Endothelial cell of umbilical vein (primary cell): ENCODE measurements around the gene PNMA6F. TPM values are rescaled to one million over a fixed set of nuclear protein-coding genes. Genes with fewer than 3 reads are reported as not detected.

Experiments
- BruUV-seq: library from RNA; stranded (reverse); fragments of 400-500 nt; replicated peaks from 2 replicates; lab custom pipeline; 2021; lab: Mats Ljungman, UMichigan
- CTCF ChIA-PET: fragments of 300-600, 350-600 bp; sonication (Branson Sonifier 250); formaldehyde crosslinking; loops from one replicate; lab custom pipeline; 2021; ENCODE audit warnings: antibody characterized with exemption, inconsistent platforms; lab: Charles Lee
- POLR2A ChIA-PET: fragments of 300-600, 350-600 bp; sonication (Branson Sonifier 250); formaldehyde crosslinking; loops from one replicate; lab custom pipeline; 2021; ENCODE audit warnings: antibody characterized with exemption, inconsistent platforms; lab: Charles Lee
- DNase-seq: peaks from one replicate; pipeline ENCODE4 v3.0.0-alpha.2; 2011; ENCODE audit warnings: low read depth, low spot score
- FAIRE-seq: peaks from 2 replicates; lab custom pipeline; 2011; peaks lifted over from hg19 to GRCh38; lab: Jason Lieb, UNC
- H2AFZ ChIP-seq: 2 replicates; pipeline ENCODE4 v1.6.0; 2012; ENCODE audit warnings: low read depth, low read length, control low read depth, inconsistent platforms
- H3K27ac ChIP-seq: 2 replicates; pipeline ENCODE4 v1.5.1; 2011; ENCODE audit warnings: low read depth, mild to moderate bottlenecking, control low read depth, low read length, moderate library complexity; ENCODE audit not compliant: insufficient read depth
- H3K27me3 ChIP-seq, 2 experiments: 2 replicates each; pipeline versions ENCODE4 v1.6.0 to v1.6.1; 2011; ENCODE audit warnings: low read length in 2 of 2, mixed read lengths in 1 of 2; ENCODE audit not compliant: control insufficient read depth in 2 of 2, insufficient read depth in 2 of 2
- H3K36me3 ChIP-seq, 2 experiments: 2 replicates in 1 of 2; 3 replicates in 1 of 2; pipeline ENCODE4 v1.5.1; 2011; ENCODE audit warnings: low read length in 2 of 2, mild to moderate bottlenecking in 1 of 2, moderate library complexity in 1 of 2; ENCODE audit not compliant: control insufficient read depth in 2 of 2, insufficient read depth in 2 of 2; ENCODE audit errors: extremely low read depth in 1 of 2
- H3K4me1 ChIP-seq: 3 replicates; pipeline ENCODE4 v1.5.1; 2011; ENCODE audit warnings: mild to moderate bottlenecking, low read length; ENCODE audit not compliant: control insufficient read depth, insufficient read depth; ENCODE audit errors: extremely low read depth
- H3K4me2 ChIP-seq: 2 replicates; pipeline ENCODE4 v1.6.1; 2011; ENCODE audit warnings: low read length, control low read depth, mixed read lengths; ENCODE audit not compliant: insufficient read depth
- H3K4me3 ChIP-seq, 3 experiments: fragments of 200-600 bp in 1 of 3; sonication (generic), shearing (Covaris generic) in 1 of 3; replicated peaks in 1 of 3; 2 replicates each; pipeline ENCODE4 v1.5.1; 2011 to 2016; ENCODE audit warnings: control low read depth in 3 of 3, low read length in 3 of 3, mild to moderate bottlenecking in 2 of 3, inconsistent platforms in 1 of 3, low read depth in 1 of 3, moderate library complexity in 1 of 3; ENCODE audit not compliant: insufficient read depth in 1 of 3
- H3K79me2 ChIP-seq: 2 replicates; pipeline ENCODE4 v1.6.0; 2012; ENCODE audit warnings: low read length, inconsistent platforms; ENCODE audit not compliant: control insufficient read depth, insufficient read depth
- H3K9ac ChIP-seq: replicated peaks from 2 replicates; pipeline ENCODE3; 2011; ENCODE audit warnings: low read length, control low read depth; ENCODE audit not compliant: insufficient read depth; ENCODE audit errors: extremely low read depth
- H3K9me1 ChIP-seq: replicated peaks from 3 replicates; pipeline ENCODE4 v1.6.0; 2011; ENCODE audit warnings: mild to moderate bottlenecking, low read length; ENCODE audit not compliant: control insufficient read depth, insufficient read depth; ENCODE audit errors: extremely low read depth
- H3K9me3 ChIP-seq: replicated peaks from 2 replicates; pipeline ENCODE4 v1.5.1; 2012; ENCODE audit warnings: low read length, inconsistent platforms; ENCODE audit not compliant: control insufficient read depth, insufficient read depth
- H4K20me1 ChIP-seq: replicated peaks from 2 replicates; pipeline ENCODE3; 2011; ENCODE audit warnings: mild to moderate bottlenecking, low read length; ENCODE audit not compliant: control insufficient read depth, insufficient read depth; ENCODE audit errors: extremely low read depth
- CTCF ChIP-seq, 2 donors: IDR thresholded peaks; 1 replicate in 1 of 2; 2 replicates in 1 of 2; pipeline ENCODE4 v1.5.1; 2011; ENCODE audit warnings: low read length in 2 of 2, mild to moderate bottlenecking in 2 of 2, moderate library complexity in 2 of 2, control low read depth in 1 of 2, inconsistent platforms in 1 of 2, low read depth in 1 of 2; ENCODE audit not compliant: insufficient read depth in 1 of 2; ENCODE audit errors: extremely low read depth in 1 of 2
- EZH2 ChIP-seq: IDR thresholded peaks from 2 replicates; pipeline ENCODE4 v1.6.1; 2012; ENCODE audit warnings: borderline replicate concordance, low read depth, mild to moderate bottlenecking, moderate library complexity, low read length, inconsistent platforms; ENCODE audit not compliant: severe bottlenecking
- FOS ChIP-seq: IDR thresholded peaks from 2 replicates; pipeline ENCODE4 v1.6.1; 2011; ENCODE audit warnings: mild to moderate bottlenecking, low read length, moderate library complexity, borderline replicate concordance; ENCODE audit not compliant: insufficient read depth
- GATA2 ChIP-seq: IDR thresholded peaks from 2 replicates; pipeline ENCODE4 v1.7.0; 2011; ENCODE audit warnings: low read depth, mild to moderate bottlenecking, moderate library complexity, mixed read lengths, low read length; ENCODE audit not compliant: insufficient read length, insufficient read depth
- JUN ChIP-seq: IDR thresholded peaks from 2 replicates; pipeline ENCODE4 v1.6.1; 2011; ENCODE audit warnings: borderline replicate concordance, low read depth; ENCODE audit not compliant: insufficient read length, insufficient read depth
- MAX ChIP-seq: IDR thresholded peaks from 2 replicates; pipeline ENCODE4 v1.6.1; 2011; ENCODE audit not compliant: insufficient read depth, insufficient read length
- MYC ChIP-seq: IDR thresholded peaks from one replicate; pipeline ENCODE4 v1.6.1; 2011; ENCODE audit warnings: mild to moderate bottlenecking, low read depth, low read length
- POLR2A ChIP-seq: IDR thresholded peaks from 2 replicates; pipeline ENCODE4 v1.6.1; 2012; ENCODE audit warnings: low read depth, mild to moderate bottlenecking, control low read depth, low read length
- POLR2AphosphoS5 ChIP-seq: IDR thresholded peaks from 2 replicates; pipeline ENCODE4 v1.6.1; 2012; ENCODE audit warnings: low read depth, mild to moderate bottlenecking, control low read depth, low read length, moderate library complexity; ENCODE audit not compliant: insufficient read depth
- dilution Hi-C: fragments of 300-500 bp; cut with MboI; formaldehyde crosslinking; loops from one replicate; pipeline ENCODE4 v1.15.0; 2019; ENCODE audit warnings: low sequenced_read_pairs; ENCODE audit not compliant: extremely low pct_ligation_motif_present
- intact Hi-C: fragments of 100-400 bp; cut with micrococcal nuclease; formaldehyde crosslinking; loops from one replicate; pipeline ENCODE4 v1.10.0; 2022
- polyA plus RNA-seq, 4 experiments: library from polyadenylated mRNA; depleted of rRNA in 3 of 4; stranded (reverse) in 3 of 4; unstranded in 1 of 4; fragments of >200 nt; gene quantifications; 2 replicates each; pipeline versions ENCODE4 v1.2.1 to v1.2.3, GENCODE V29; 2011 to 2012; ENCODE audit warnings: missing spikeins in 1 of 4
- total RNA-seq: library from RNA; stranded (reverse); gene quantifications from 2 replicates; pipeline ENCODE4 v1.2.3, GENCODE V29; 2021

The PNMA6F gene
- total and polyA plus RNA-seq, 2 donors (not counting 3 experiments of a cell fraction or from before 2014, with no cell fraction given) = not detected

- Histone ChIP-seq H3K36me3 (no peaks in the 10 kb centered on the region), H2AFZ (no peak overlapping the region), H3K27ac (no peak overlapping the region), H3K9me1 (no peaks in the 10 kb centered on the region), H3K4me2 (no peak overlapping the region), H3K4me1 (no peaks in the 10 kb centered on the region), H3K9me3 (no peaks in the 10 kb centered on the region), H3K27me3 (peaks cover 5 to 9% of the 10 kb centered on the region in 2 experiments), H3K9ac (no peak overlapping the region), H4K20me1 (no peaks in the 10 kb centered on the region), H3K79me2 (no peaks in the 10 kb centered on the region), H3K4me3 (no peak overlapping the region)
- DNase-seq (no peak), FAIRE-seq (no peak)
- intact Hi-C loops (no loop called here), dilution Hi-C loops (no loop called here)
- no TSS peak for BruUV-seq
- TF ChIP-seq MYC (no peak), JUN (no peak), MAX (no peak), FOS (no peak), POLR2AphosphoS5 (no peak), POLR2A (no peak), EZH2 (no peak), CTCF (IDR thresholded peaks at IDR 0.05; ENCODE audit: extremely low read depth in 1 of 2, insufficient read depth in 1 of 2, low read depth in 1 of 2, low read length in 2 of 2) (no peak), GATA2 (no peak)
- ChIA-PET CTCF (no interaction called here), POLR2A (no interaction called here)
Observed at GRCh38 chrX:153317306-153317705, 4.3 kb downstream of the PNMA6F start.
